ENCODE measurements around the gene FUZ. TPM values are rescaled to one million over a fixed set of nuclear protein-coding genes. Genes with fewer than 3 reads are reported as not detected.
A peak's percentile ranks its signal among the peaks of the same experiment; 100 is the strongest.

Gene FUZ
- total and polyA plus RNA-seq, 10 donors, result 10.7 to 22.1 (median 16.8) TPM

- H3K36me3 ChIP-seq, result peaks cover 0 to 99% (median 85%) of the 10 kb centered on the region in 6 donors
Measured at GRCh38 chr19:49836176-49837008, 23.3 kb upstream of the FUZ start.

GRCh38 chr19:49835562-49835961, 22.5 kb upstream of the FUZ start:
- peaks cover 0 to 100% (median 90%) of the 10 kb centered on the region in 6 donors for H3K36me3 ChIP-seq

More at GRCh38 chr19:49836176-49837008, 23.3 kb upstream of the FUZ start:
- no peaks in the 10 kb centered on the region for H3K27me3 ChIP-seq (replicated peaks in 1 of 7)
- H3K27ac ChIP-seq, result no peak overlapping the region
- intact Hi-C loops (cut with DNase I; ENCODE audit: low total_unique reads), result no loop called here
- TF ChIP-seq POLR2AphosphoS5 (IDR thresholded peaks at IDR 0.05) (no peak), CTCF (IDR thresholded peaks at IDR 0.05 in 8 of 11, conservative IDR thresholded peaks at IDR 0.05 in 3 of 11) (no peak), POLR2A (IDR thresholded peaks at IDR 0.05) (no peak)
- no peak for DNase-seq
- WGBS, 5 donors, result 94 to 98% (median 96%) methylated on average over 18 to 20 of the region's 20 CpGs
- no peak overlapping the region for H3K4me3 ChIP-seq
- no peaks in the 10 kb centered on the region for H3K9me3 ChIP-seq
- peaks cover 0 to 19% (median 2%) of the 10 kb centered on the region in 6 donors for H3K4me1 ChIP-seq

GRCh38 chr19:49833599-49833998, 20.5 kb upstream of the FUZ start:
- Histone ChIP-seq H3K27me3 (replicated peaks in 1 of 7) (no peaks in the 10 kb centered on the region), H3K4me3 (no peak overlapping the region), H3K27ac (no peak overlapping the region), H3K9me3 (no peaks in the 10 kb centered on the region), H3K4me1 (peaks cover 0 to 31% (median 4%) of the 10 kb centered on the region in 6 donors), H3K36me3 (peaks cover 0 to 100% (median 94%) of the 10 kb centered on the region in 6 donors)
- no peak for TF ChIP-seq POLR2A (IDR thresholded peaks at IDR 0.05)
- no peak for TF ChIP-seq CTCF (IDR thresholded peaks at IDR 0.05 in 8 of 11, conservative IDR thresholded peaks at IDR 0.05 in 3 of 11)
- TF ChIP-seq POLR2AphosphoS5 (IDR thresholded peaks at IDR 0.05), result no peak
- intact Hi-C loops (cut with DNase I; ENCODE audit: low total_unique reads), result no loop called here
- WGBS, 5 donors, result 87 to 96% (median 94%) methylated on average over 6 to 7 of the region's 7 CpGs
- DNase-seq, result no peak

More at GRCh38 chr19:49835562-49835961, 22.5 kb upstream of the FUZ start:
- TF ChIP-seq CTCF (IDR thresholded peaks at IDR 0.05 in 8 of 11, conservative IDR thresholded peaks at IDR 0.05 in 3 of 11) (no peak), POLR2AphosphoS5 (IDR thresholded peaks at IDR 0.05) (no peak), POLR2A (IDR thresholded peaks at IDR 0.05) (no peak)
- Histone ChIP-seq H3K27ac (no peak overlapping the region), H3K4me1 (peaks cover 0 to 28% (median 4%) of the 10 kb centered on the region in 6 donors), H3K27me3 (replicated peaks in 1 of 7) (no peaks in the 10 kb centered on the region), H3K4me3 (no peak overlapping the region), H3K9me3 (no peaks in the 10 kb centered on the region)
- intact Hi-C loops (cut with DNase I; ENCODE audit: low total_unique reads), result no loop called here
- DNase-seq, result no peak
- WGBS, 5 donors, result 94 to 100% (median 98%) methylated on average over 5 to 12 of the region's 12 CpGs

GRCh38 chr19:49832556-49832955, 19.5 kb upstream of the FUZ start:
- no peaks in the 10 kb centered on the region for H3K9me3 ChIP-seq
- no peak overlapping the region for H3K4me3 ChIP-seq
- H3K27ac ChIP-seq, result peak overlapping the region in 3 of 8 donors; percentile 46 to 64 (median 59)
- no peak for TF ChIP-seq POLR2A (IDR thresholded peaks at IDR 0.05)
- no peak for TF ChIP-seq CTCF (IDR thresholded peaks at IDR 0.05 in 8 of 11, conservative IDR thresholded peaks at IDR 0.05 in 3 of 11)
- no peak for TF ChIP-seq POLR2AphosphoS5 (IDR thresholded peaks at IDR 0.05)
- intact Hi-C loops (cut with DNase I; ENCODE audit: low total_unique reads), result no loop called here
- H3K4me1 ChIP-seq, result peaks cover 0 to 31% (median 4%) of the 10 kb centered on the region in 6 donors
- no peaks in the 10 kb centered on the region for H3K27me3 ChIP-seq (replicated peaks in 1 of 7)
- no peak for DNase-seq
- 42 to 60% (median 45%) methylated on average over 9 of the region's 9 CpGs for WGBS, 5 donors
- H3K36me3 ChIP-seq, result peaks cover 0 to 100% (median 90%) of the 10 kb centered on the region in 6 donors
